OCI-LY1 (cell line): ENCODE measurements around the gene CDRT4.

Source experiments
- H2AFZ ChIP-seq: fragments of 200-600 bp; sonication (generic), shearing (Covaris generic); 2 replicates; pipeline ENCODE4 v1.6.0; 2014; ENCODE audit warnings: antibody characterized with exemption, mild to moderate bottlenecking, low read length
- H3F3A ChIP-seq: fragments of 200-600 bp; sonication (generic), shearing (Covaris generic); 2 replicates; pipeline ENCODE4 v1.6.0; 2014; ENCODE audit warnings: mild to moderate bottlenecking, antibody characterized with exemption, low read length, moderate library complexity; ENCODE audit not compliant: insufficient read depth
- H3K27ac ChIP-seq: fragments of 200-600 bp; sonication (generic); 2 replicates; pipeline ENCODE4 v1.5.1; 2014; ENCODE audit warnings: low read length, mixed run types, mild to moderate bottlenecking, low read depth; ENCODE audit not compliant: poor library complexity, severe bottlenecking
- H3K27me3 ChIP-seq: fragments of 200-600 bp; sonication (generic); 2 replicates; pipeline ENCODE4 v1.6.0; 2014; ENCODE audit warnings: antibody characterized with exemption, mild to moderate bottlenecking, low read length, moderate library complexity; ENCODE audit not compliant: insufficient read depth
- H3K36me3 ChIP-seq: fragments of 200-600 bp; sonication (generic); 2 replicates; pipeline ENCODE4 v1.6.1; 2014; ENCODE audit warnings: mild to moderate bottlenecking, antibody characterized with exemption, low read length, moderate library complexity, mixed read lengths; ENCODE audit not compliant: insufficient read depth
- H3K4me1 ChIP-seq: fragments of 200-600 bp; sonication (generic); 2 replicates; pipeline ENCODE4 v1.5.1; 2014; ENCODE audit warnings: mild to moderate bottlenecking, low read length, moderate library complexity; ENCODE audit not compliant: insufficient read depth, severe bottlenecking
- H3K4me2 ChIP-seq: fragments of 200-600 bp; sonication (generic), shearing (Covaris generic); 2 replicates; pipeline ENCODE4 v1.6.1; 2014; ENCODE audit warnings: low read length
- H3K4me3 ChIP-seq: fragments of 200-600 bp; sonication (generic); 2 replicates; pipeline ENCODE4 v1.5.1; 2014; ENCODE audit warnings: low read length, low read depth, mild to moderate bottlenecking, mixed read lengths; ENCODE audit not compliant: poor library complexity, severe bottlenecking
- H3K79me2 ChIP-seq: fragments of 200-600 bp; shearing (Covaris generic); 2 replicates; pipeline ENCODE4 v1.6.1; 2016; ENCODE audit warnings: mixed run types, low read length, mixed read lengths; ENCODE audit not compliant: insufficient read depth
- H3K9ac ChIP-seq: fragments of 200-600 bp; sonication (generic), shearing (Covaris generic); 2 replicates; pipeline ENCODE4 v1.6.1; 2014; ENCODE audit warnings: mild to moderate bottlenecking, low read length, mixed read lengths
- H3K9me2 ChIP-seq: fragments of 200-600 bp; sonication (generic), shearing (Covaris generic); 2 replicates; pipeline ENCODE4 v1.6.1; 2014; ENCODE audit warnings: low read depth, mild to moderate bottlenecking, low read length, mixed read lengths
- H3K9me3 ChIP-seq: fragments of 200-600 bp; shearing (Covaris generic); 2 replicates; pipeline ENCODE4 v1.6.1; 2014; ENCODE audit warnings: low read length, mixed read lengths
- H4K20me1 ChIP-seq: fragments of 200-600 bp; sonication (generic), shearing (Covaris generic); 2 replicates; pipeline ENCODE4 v1.6.0; 2016; ENCODE audit warnings: mild to moderate bottlenecking, low read length; ENCODE audit not compliant: insufficient read depth
- CTCF ChIP-seq: fragments of 200-600 bp; sonication (generic), shearing (Covaris generic); IDR thresholded peaks from 2 replicates; pipeline ENCODE4 v1.5.1; 2017; ENCODE audit warnings: mild to moderate bottlenecking, antibody characterized with exemption, low read length, moderate library complexity, mixed read lengths
- EZH2 ChIP-seq: fragments of 200-600 bp; sonication (generic), shearing (Covaris generic); IDR thresholded peaks from 2 replicates; pipeline ENCODE4 v1.8.0; 2017; ENCODE audit warnings: borderline replicate concordance, mixed run types, mild to moderate bottlenecking, antibody characterized with exemption, low read length, moderate library complexity, mixed read lengths

The CDRT4 gene

GRCh38 chr17:15478845-15479244, 11.4 kb upstream of the CDRT4 start:
- Histone ChIP-seq H3K27ac (no peak overlapping the region), H3F3A (no peaks in the 10 kb centered on the region), H3K79me2 (no peaks in the 10 kb centered on the region), H3K4me2 (no peak overlapping the region), H3K27me3 (0 out of 2 replicates have a peak, but pooled peaks cover 7% of the 10 kb centered on the region), H3K36me3 (no peaks in the 10 kb centered on the region), H2AFZ (no peak overlapping the region), H4K20me1 (no peaks in the 10 kb centered on the region), H3K9ac (no peak overlapping the region), H3K4me1 (no peaks in the 10 kb centered on the region), H3K9me3 (no peaks in the 10 kb centered on the region), H3K9me2 (no peaks in the 10 kb centered on the region), H3K4me3 (no peak overlapping the region)
- TF ChIP-seq CTCF, result no peak
- no peak for TF ChIP-seq EZH2

GRCh38 chr17:15475631-15476354, 8.4 kb upstream of the CDRT4 start:
- TF ChIP-seq CTCF, result no peak
- no peak for TF ChIP-seq EZH2
- H3K4me1 ChIP-seq, result no peaks in the 10 kb centered on the region
- H3K27ac ChIP-seq, result no peak overlapping the region
- H3K9me2 ChIP-seq, result no peaks in the 10 kb centered on the region
- H3K4me2 ChIP-seq, result no peak overlapping the region
- no peaks in the 10 kb centered on the region for H4K20me1 ChIP-seq
- no peak overlapping the region for H2AFZ ChIP-seq
- H3K9me3 ChIP-seq, result no peaks in the 10 kb centered on the region
- H3K27me3 ChIP-seq, result no peaks in the 10 kb centered on the region
- no peaks in the 10 kb centered on the region for H3K79me2 ChIP-seq
- H3F3A ChIP-seq, result no peaks in the 10 kb centered on the region
- H3K4me3 ChIP-seq, result no peak overlapping the region
- H3K36me3 ChIP-seq, result no peaks in the 10 kb centered on the region
- no peak overlapping the region for H3K9ac ChIP-seq

- Histone ChIP-seq H4K20me1 (no peaks in the 10 kb centered on the region), H3K36me3 (no peaks in the 10 kb centered on the region), H3K79me2 (no peaks in the 10 kb centered on the region), H3K27ac (no peak overlapping the region), H3F3A (no peaks in the 10 kb centered on the region), H3K4me2 (no peak overlapping the region), H3K9ac (no peak overlapping the region), H3K9me3 (no peaks in the 10 kb centered on the region), H3K27me3 (no peaks in the 10 kb centered on the region), H2AFZ (no peak overlapping the region), H3K4me1 (no peaks in the 10 kb centered on the region), H3K9me2 (no peaks in the 10 kb centered on the region), H3K4me3 (no peak overlapping the region)
- no peak for TF ChIP-seq CTCF
- TF ChIP-seq EZH2, result no peak
These were observed 5.5 kb upstream of the CDRT4 start for GRCh38 chr17:15472891-15473290.
